ENCODE measurements around the gene AKAP8.

AKAP8 gene

GRCh38 chr19:15330801-15331418, 48.7 kb downstream of the AKAP8 start:
- no peak for DNase-seq

DNA sequence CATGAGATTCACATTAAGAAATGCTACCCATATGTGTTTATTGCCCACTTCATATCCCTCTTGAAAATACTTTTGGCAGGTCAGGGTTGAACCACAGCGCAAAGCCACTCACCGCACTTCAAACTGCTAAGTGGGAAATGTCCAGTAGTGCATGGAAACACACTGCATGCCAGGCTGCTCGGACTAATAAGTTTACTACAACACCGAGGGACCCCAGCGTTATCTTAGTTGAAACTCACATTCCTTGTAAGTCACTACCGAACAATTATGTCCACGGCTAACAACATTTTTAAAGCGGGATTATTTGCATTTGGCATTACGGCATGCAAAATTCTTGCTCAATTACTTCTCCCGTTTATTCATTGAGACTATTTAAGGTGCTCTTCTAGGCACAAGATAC, 51.3 kb downstream of the AKAP8 start:
- no peak for DNase-seq

GRCh38 chr19:15324791-15325519, 54.6 kb downstream of the AKAP8 start:
- no peak for DNase-seq

DNA sequence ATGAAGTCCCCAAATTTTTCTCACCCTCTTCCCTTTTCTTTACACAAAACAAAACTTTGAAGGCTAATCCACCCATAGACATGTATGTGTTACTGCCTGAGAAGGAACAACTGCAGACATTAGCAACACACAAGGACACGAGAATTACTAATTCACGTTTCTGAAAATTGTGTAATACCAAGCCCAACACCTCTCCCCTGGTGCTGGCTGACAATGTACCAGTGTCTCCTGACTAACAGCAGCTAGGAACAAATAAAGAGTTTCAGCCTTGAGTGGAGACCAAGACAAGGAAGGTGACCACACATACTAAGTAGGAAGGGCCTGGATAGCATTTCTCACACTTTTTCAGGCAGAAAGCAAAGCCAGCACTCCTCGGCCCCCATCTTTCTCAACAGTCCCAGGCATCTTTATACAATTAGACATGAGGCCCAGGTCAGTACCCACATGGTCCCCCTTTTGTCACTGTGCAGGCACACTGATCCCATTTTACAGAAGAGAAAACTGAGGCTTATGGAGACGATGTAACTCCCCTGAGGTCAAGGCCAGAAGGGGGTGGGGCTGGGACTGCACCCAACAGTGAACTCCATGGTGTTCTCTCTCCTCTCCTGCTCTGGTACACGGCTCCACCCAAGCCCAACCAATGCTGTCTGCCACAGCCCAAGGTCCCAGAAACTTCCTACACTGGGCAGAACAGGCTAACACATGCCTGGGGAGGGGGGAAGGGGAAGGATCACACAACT, 55.9 kb downstream of the AKAP8 start:
- no peak for DNase-seq

GRCh38 chr19:15321739-15322138, 57.8 kb downstream of the AKAP8 start:
- no peak for DNase-seq

DNA sequence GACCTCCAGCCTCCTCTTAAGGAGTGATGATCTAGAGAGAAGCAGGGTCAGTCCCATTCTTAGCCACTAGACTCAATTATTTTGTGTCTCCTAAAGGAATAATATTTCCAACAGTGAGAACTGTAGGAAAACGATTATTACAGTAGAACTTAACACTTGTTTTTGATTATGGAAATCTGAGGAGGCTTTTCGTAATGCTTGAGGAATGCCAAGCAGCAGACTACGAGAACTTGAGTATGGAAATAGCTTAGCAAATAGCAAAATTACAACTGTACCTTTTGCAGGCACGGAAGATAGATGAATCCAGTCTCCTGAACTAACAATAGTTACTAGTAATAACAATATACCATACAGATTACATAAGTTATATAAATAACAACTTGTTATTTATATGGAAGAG, 59.5 kb downstream of the AKAP8 start:
- no peak for DNase-seq

- no peak for DNase-seq
Observed at GRCh38 chr19:15318241-15318691, 61.3 kb downstream of the AKAP8 start.

GRCh38 chr19:15317392-15318071, 62.1 kb downstream of the AKAP8 start:
- no peak for DNase-seq

DNA sequence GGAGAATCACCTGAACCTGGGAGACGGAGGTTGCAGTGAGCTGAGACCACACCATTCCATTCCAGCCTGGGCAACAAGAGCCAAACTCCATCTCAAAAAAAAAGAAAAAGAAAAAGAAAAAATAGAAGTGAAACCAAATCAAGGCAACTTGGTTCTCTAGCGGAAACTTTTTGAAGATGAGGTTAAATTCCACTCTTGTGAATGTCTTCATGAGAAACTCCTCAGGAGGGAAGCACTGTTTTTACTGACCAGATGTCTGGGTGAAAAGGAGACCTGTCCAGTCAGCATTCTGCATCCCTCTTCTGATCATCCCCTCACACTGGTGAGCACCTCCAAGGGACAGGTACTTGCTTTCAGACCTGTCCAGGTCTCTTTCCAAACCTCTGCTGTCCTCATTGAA, 63.1 kb downstream of the AKAP8 start:
- no peak for DNase-seq

GRCh38 chr19:15315101-15315500, 64.5 kb downstream of the AKAP8 start:
- no peak for DNase-seq

GRCh38 chr19:15313649-15314279, 65.8 kb downstream of the AKAP8 start:
- no peak for DNase-seq

GRCh38 chr19:15307169-15307568, 72.4 kb downstream of the AKAP8 start:
- no peak for DNase-seq

GRCh38 chr19:15305582-15306334, 73.8 kb downstream of the AKAP8 start:
- DNase-seq: no peak

GRCh38 chr19:15304140-15304705, 75.4 kb downstream of the AKAP8 start:
- DNase-seq: no peak

Measured in activated naive CD4-positive, alpha-beta T cell (primary cell).